WERI-Rb-1 (cell line): ENCODE measurements around the gene MOB2.
"Not testable (repeated sequence)": the region's sequence is repeated elsewhere in the genome, so short reads cannot be mapped to it uniquely, and the experiment has no call there.

Source experiments
- DNase-seq: peaks from one replicate; pipeline ENCODE4 v3.0.0-alpha.2; 2020
- H3K27ac ChIP-seq: fragments of 250-450 bp; sonication (Bioruptor Pico); 2 replicates; pipeline ENCODE4 v1.5.1; 2020; ENCODE audit warnings: mild to moderate bottlenecking, moderate library complexity
- H3K27me3 ChIP-seq: fragments of 250-450 bp; sonication (Bioruptor Pico); 2 replicates; pipeline ENCODE4 v1.5.1; 2021; ENCODE audit warnings: mild to moderate bottlenecking, low read depth, moderate library complexity; ENCODE audit not compliant: insufficient read depth, severe bottlenecking
- H3K36me3 ChIP-seq: fragments of 250-450 bp; sonication (Bioruptor Pico); 2 replicates; pipeline ENCODE4 v1.5.1; 2020; ENCODE audit warnings: mild to moderate bottlenecking, moderate library complexity
- H3K4me3 ChIP-seq: 2 replicates; pipeline ENCODE4 v1.5.1; 2011; ENCODE audit warnings: low read depth, mild to moderate bottlenecking, control low read depth, low read length
- H3K9me3 ChIP-seq: fragments of 250-450 bp; sonication (Bioruptor Pico); 2 replicates; pipeline ENCODE4 v1.5.1; 2021; ENCODE audit warnings: mild to moderate bottlenecking, moderate library complexity; ENCODE audit not compliant: severe bottlenecking
- TF ChIP-seq, protein P1 (sequence below): IDR thresholded peaks from 2 replicates; pipeline ENCODE4 v1.5.1; 2011; ENCODE audit warnings: low read depth, mild to moderate bottlenecking, control low read depth, inconsistent platforms, low read length

MOB2 gene

GRCh38 chr11:1512531-1513258 lies 26.1 kb upstream of the MOB2 start:
- not testable (repeated sequence) for H3K27me3 ChIP-seq, H3K4me3 ChIP-seq, H3K9me3 ChIP-seq, H3K36me3 ChIP-seq
- DNase-seq: peak; percentile 72
- TF ChIP-seq, protein P1, sequence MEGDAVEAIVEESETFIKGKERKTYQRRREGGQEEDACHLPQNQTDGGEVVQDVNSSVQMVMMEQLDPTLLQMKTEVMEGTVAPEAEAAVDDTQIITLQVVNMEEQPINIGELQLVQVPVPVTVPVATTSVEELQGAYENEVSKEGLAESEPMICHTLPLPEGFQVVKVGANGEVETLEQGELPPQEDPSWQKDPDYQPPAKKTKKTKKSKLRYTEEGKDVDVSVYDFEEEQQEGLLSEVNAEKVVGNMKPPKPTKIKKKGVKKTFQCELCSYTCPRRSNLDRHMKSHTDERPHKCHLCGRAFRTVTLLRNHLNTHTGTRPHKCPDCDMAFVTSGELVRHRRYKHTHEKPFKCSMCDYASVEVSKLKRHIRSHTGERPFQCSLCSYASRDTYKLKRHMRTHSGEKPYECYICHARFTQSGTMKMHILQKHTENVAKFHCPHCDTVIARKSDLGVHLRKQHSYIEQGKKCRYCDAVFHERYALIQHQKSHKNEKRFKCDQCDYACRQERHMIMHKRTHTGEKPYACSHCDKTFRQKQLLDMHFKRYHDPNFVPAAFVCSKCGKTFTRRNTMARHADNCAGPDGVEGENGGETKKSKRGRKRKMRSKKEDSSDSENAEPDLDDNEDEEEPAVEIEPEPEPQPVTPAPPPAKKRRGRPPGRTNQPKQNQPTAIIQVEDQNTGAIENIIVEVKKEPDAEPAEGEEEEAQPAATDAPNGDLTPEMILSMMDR: peak; percentile 32; the same call in 1 of the 2 replicates
- peak overlapping the region; percentile 47 for H3K27ac ChIP-seq

DNA sequence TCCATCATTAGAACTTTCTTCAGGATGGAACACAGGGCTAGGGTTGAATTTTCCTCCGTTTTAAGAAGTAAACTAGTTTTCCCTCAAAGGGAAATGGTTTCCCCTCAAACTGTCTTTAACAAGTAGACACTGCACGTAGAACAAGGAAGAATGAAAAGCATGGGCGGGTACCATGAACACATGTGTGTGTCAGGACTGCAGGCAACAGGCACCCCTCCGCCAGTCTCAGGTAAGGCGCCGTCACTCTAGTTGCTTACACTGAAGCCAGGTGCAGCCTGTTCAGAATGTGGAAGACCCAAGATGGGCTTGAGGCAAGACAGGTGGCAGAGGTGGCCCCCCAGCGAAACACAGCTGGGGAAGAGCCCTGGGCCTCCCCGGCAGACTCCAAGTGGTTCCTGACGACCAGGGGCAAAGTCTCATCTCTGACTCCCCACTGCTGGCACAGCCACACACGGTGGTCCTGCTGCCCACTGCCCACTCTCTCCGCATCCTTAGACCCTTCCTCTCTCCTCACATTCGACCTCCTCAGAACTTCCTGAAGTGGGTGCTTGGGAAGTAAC lies 25.4 kb upstream of the MOB2 start:
- no peak for DNase-seq
- TF ChIP-seq, protein P1: no peak
- H3K4me3 ChIP-seq: no peak overlapping the region
- H3K36me3 ChIP-seq: no peaks in the 10 kb centered on the region
- no peak overlapping the region for H3K27ac ChIP-seq
- H3K27me3 ChIP-seq: no peaks in the 10 kb centered on the region
- H3K9me3 ChIP-seq: no peaks in the 10 kb centered on the region

DNA sequence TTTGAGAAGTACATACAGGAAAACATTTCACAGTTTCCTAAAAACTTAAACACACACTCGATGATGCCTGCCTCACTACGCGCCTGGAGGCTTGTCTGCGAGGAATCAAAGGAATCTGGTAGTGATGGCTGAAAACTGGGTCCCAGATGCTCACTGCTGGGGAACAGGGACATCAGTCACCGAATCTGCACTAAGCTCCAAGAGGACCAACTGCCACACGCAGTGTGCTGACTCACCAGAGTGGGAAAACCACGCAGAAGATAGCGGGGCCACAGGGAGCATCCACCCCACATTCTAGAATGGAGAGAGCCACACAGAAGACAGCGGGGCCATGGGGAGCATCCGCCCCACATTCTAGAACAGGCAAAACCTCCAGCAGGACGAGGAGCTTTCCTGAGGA lies 24.3 kb upstream of the MOB2 start:
- DNase-seq: no peak
- Histone ChIP-seq H3K27ac (no peak overlapping the region), H3K36me3 (no peaks in the 10 kb centered on the region), H3K4me3 (no peak overlapping the region), H3K9me3 (no peaks in the 10 kb centered on the region), H3K27me3 (no peaks in the 10 kb centered on the region)
- TF ChIP-seq, protein P1: no peak

GRCh38 chr11:1510351-1510750 lies 23.8 kb upstream of the MOB2 start:
- not testable (repeated sequence) for H3K36me3 ChIP-seq, DNase-seq, H3K9me3 ChIP-seq, H3K27me3 ChIP-seq, H3K27ac ChIP-seq, H3K4me3 ChIP-seq

- Histone ChIP-seq H3K9me3 (no peaks in the 10 kb centered on the region), H3K4me3 (no peak overlapping the region), H3K27me3 (no peaks in the 10 kb centered on the region), H3K36me3 (no peaks in the 10 kb centered on the region), H3K27ac (no peak overlapping the region)
- no peak for DNase-seq
- TF ChIP-seq, protein P1: no peak
Measured at GRCh38 chr11:1509626-1510255, 23.2 kb upstream of the MOB2 start.

GRCh38 chr11:1508986-1509385 lies 22.4 kb upstream of the MOB2 start:
- no peak for DNase-seq
- H3K27me3 ChIP-seq: no peaks in the 10 kb centered on the region

More at GRCh38 chr11:1508986-1509385, 22.4 kb upstream of the MOB2 start:
- Histone ChIP-seq H3K9me3 (no peaks in the 10 kb centered on the region), H3K36me3 (no peaks in the 10 kb centered on the region), H3K27ac (no peak overlapping the region), H3K4me3 (no peak overlapping the region)
- TF ChIP-seq, protein P1: no peak
